Endothelial cell of umbilical vein (primary cell): Measurements from ENCODE around the gene PLCB4. TPM values are rescaled to one million over a fixed set of nuclear protein-coding genes. Genes with fewer than 3 reads are reported as not detected.

Source experiments
- BruUV-seq: library from RNA; stranded (reverse); fragments of 400-500 nt; replicated peaks from 2 replicates; lab custom pipeline; 2021; lab: Mats Ljungman, UMichigan
- CTCF ChIA-PET: fragments of 300-600, 350-600 bp; sonication (Branson Sonifier 250); formaldehyde crosslinking; loops from one replicate; lab custom pipeline; 2021; ENCODE audit warnings: antibody characterized with exemption, inconsistent platforms; lab: Charles Lee
- POLR2A ChIA-PET: fragments of 300-600, 350-600 bp; sonication (Branson Sonifier 250); formaldehyde crosslinking; loops from one replicate; lab custom pipeline; 2021; ENCODE audit warnings: antibody characterized with exemption, inconsistent platforms; lab: Charles Lee
- DNase-seq: peaks from one replicate; pipeline ENCODE4 v3.0.0-alpha.2; 2011; ENCODE audit warnings: low read depth, low spot score
- FAIRE-seq: peaks from 2 replicates; lab custom pipeline; 2011; peaks lifted over from hg19 to GRCh38; lab: Jason Lieb, UNC
- H2AFZ ChIP-seq: 2 replicates; pipeline ENCODE4 v1.6.0; 2012; ENCODE audit warnings: low read depth, low read length, control low read depth, inconsistent platforms
- H3K27ac ChIP-seq: 2 replicates; pipeline ENCODE4 v1.5.1; 2011; ENCODE audit warnings: low read depth, mild to moderate bottlenecking, control low read depth, low read length, moderate library complexity; ENCODE audit not compliant: insufficient read depth
- H3K27me3 ChIP-seq, 2 experiments: 2 replicates each; pipeline versions ENCODE4 v1.6.0 to v1.6.1; 2011; ENCODE audit warnings: low read length in 2 of 2, mixed read lengths in 1 of 2; ENCODE audit not compliant: control insufficient read depth in 2 of 2, insufficient read depth in 2 of 2
- H3K36me3 ChIP-seq, 2 experiments: 2 replicates in 1 of 2; 3 replicates in 1 of 2; pipeline ENCODE4 v1.5.1; 2011; ENCODE audit warnings: low read length in 2 of 2, mild to moderate bottlenecking in 1 of 2, moderate library complexity in 1 of 2; ENCODE audit not compliant: control insufficient read depth in 2 of 2, insufficient read depth in 2 of 2; ENCODE audit errors: extremely low read depth in 1 of 2
- H3K4me1 ChIP-seq: 3 replicates; pipeline ENCODE4 v1.5.1; 2011; ENCODE audit warnings: mild to moderate bottlenecking, low read length; ENCODE audit not compliant: control insufficient read depth, insufficient read depth; ENCODE audit errors: extremely low read depth
- H3K4me2 ChIP-seq: 2 replicates; pipeline ENCODE4 v1.6.1; 2011; ENCODE audit warnings: low read length, control low read depth, mixed read lengths; ENCODE audit not compliant: insufficient read depth
- H3K4me3 ChIP-seq, 3 experiments: fragments of 200-600 bp in 1 of 3; sonication (generic), shearing (Covaris generic) in 1 of 3; replicated peaks in 1 of 3; 2 replicates each; pipeline ENCODE4 v1.5.1; 2011 to 2016; ENCODE audit warnings: control low read depth in 3 of 3, low read length in 3 of 3, mild to moderate bottlenecking in 2 of 3, inconsistent platforms in 1 of 3, low read depth in 1 of 3, moderate library complexity in 1 of 3; ENCODE audit not compliant: insufficient read depth in 1 of 3
- H3K79me2 ChIP-seq: 2 replicates; pipeline ENCODE4 v1.6.0; 2012; ENCODE audit warnings: low read length, inconsistent platforms; ENCODE audit not compliant: control insufficient read depth, insufficient read depth
- H3K9ac ChIP-seq: replicated peaks from 2 replicates; pipeline ENCODE3; 2011; ENCODE audit warnings: low read length, control low read depth; ENCODE audit not compliant: insufficient read depth; ENCODE audit errors: extremely low read depth
- H3K9me1 ChIP-seq: replicated peaks from 3 replicates; pipeline ENCODE4 v1.6.0; 2011; ENCODE audit warnings: mild to moderate bottlenecking, low read length; ENCODE audit not compliant: control insufficient read depth, insufficient read depth; ENCODE audit errors: extremely low read depth
- H3K9me3 ChIP-seq: replicated peaks from 2 replicates; pipeline ENCODE4 v1.5.1; 2012; ENCODE audit warnings: low read length, inconsistent platforms; ENCODE audit not compliant: control insufficient read depth, insufficient read depth
- H4K20me1 ChIP-seq: replicated peaks from 2 replicates; pipeline ENCODE3; 2011; ENCODE audit warnings: mild to moderate bottlenecking, low read length; ENCODE audit not compliant: control insufficient read depth, insufficient read depth; ENCODE audit errors: extremely low read depth
- CTCF ChIP-seq, 2 donors: IDR thresholded peaks; 1 replicate in 1 of 2; 2 replicates in 1 of 2; pipeline ENCODE4 v1.5.1; 2011; ENCODE audit warnings: low read length in 2 of 2, mild to moderate bottlenecking in 2 of 2, moderate library complexity in 2 of 2, control low read depth in 1 of 2, inconsistent platforms in 1 of 2, low read depth in 1 of 2; ENCODE audit not compliant: insufficient read depth in 1 of 2; ENCODE audit errors: extremely low read depth in 1 of 2
- EZH2 ChIP-seq: IDR thresholded peaks from 2 replicates; pipeline ENCODE4 v1.6.1; 2012; ENCODE audit warnings: borderline replicate concordance, low read depth, mild to moderate bottlenecking, moderate library complexity, low read length, inconsistent platforms; ENCODE audit not compliant: severe bottlenecking
- FOS ChIP-seq: IDR thresholded peaks from 2 replicates; pipeline ENCODE4 v1.6.1; 2011; ENCODE audit warnings: mild to moderate bottlenecking, low read length, moderate library complexity, borderline replicate concordance; ENCODE audit not compliant: insufficient read depth
- GATA2 ChIP-seq: IDR thresholded peaks from 2 replicates; pipeline ENCODE4 v1.7.0; 2011; ENCODE audit warnings: low read depth, mild to moderate bottlenecking, moderate library complexity, mixed read lengths, low read length; ENCODE audit not compliant: insufficient read length, insufficient read depth
- JUN ChIP-seq: IDR thresholded peaks from 2 replicates; pipeline ENCODE4 v1.6.1; 2011; ENCODE audit warnings: borderline replicate concordance, low read depth; ENCODE audit not compliant: insufficient read length, insufficient read depth
- MYC ChIP-seq: IDR thresholded peaks from one replicate; pipeline ENCODE4 v1.6.1; 2011; ENCODE audit warnings: mild to moderate bottlenecking, low read depth, low read length
- POLR2A ChIP-seq: IDR thresholded peaks from 2 replicates; pipeline ENCODE4 v1.6.1; 2012; ENCODE audit warnings: low read depth, mild to moderate bottlenecking, control low read depth, low read length
- POLR2AphosphoS5 ChIP-seq: IDR thresholded peaks from 2 replicates; pipeline ENCODE4 v1.6.1; 2012; ENCODE audit warnings: low read depth, mild to moderate bottlenecking, control low read depth, low read length, moderate library complexity; ENCODE audit not compliant: insufficient read depth
- dilution Hi-C: fragments of 300-500 bp; cut with MboI; formaldehyde crosslinking; loops from one replicate; pipeline ENCODE4 v1.15.0; 2019; ENCODE audit warnings: low sequenced_read_pairs; ENCODE audit not compliant: extremely low pct_ligation_motif_present
- intact Hi-C: fragments of 100-400 bp; cut with micrococcal nuclease; formaldehyde crosslinking; loops from one replicate; pipeline ENCODE4 v1.10.0; 2022
- polyA plus RNA-seq, 4 experiments: library from polyadenylated mRNA; depleted of rRNA in 3 of 4; stranded (reverse) in 3 of 4; unstranded in 1 of 4; fragments of >200 nt; gene quantifications; 2 replicates each; pipeline versions ENCODE4 v1.2.1 to v1.2.3, GENCODE V29; 2011 to 2012; ENCODE audit warnings: missing spikeins in 1 of 4
- total RNA-seq: library from RNA; stranded (reverse); gene quantifications from 2 replicates; pipeline ENCODE4 v1.2.3, GENCODE V29; 2021
- TF ChIP-seq, protein P1 (sequence below): IDR thresholded peaks from 2 replicates; pipeline ENCODE4 v1.6.1; 2011; ENCODE audit not compliant: insufficient read depth, insufficient read length

Gene PLCB4
- total and polyA plus RNA-seq, 2 donors (not counting 3 experiments of a cell fraction or from before 2014, with no cell fraction given): 0.37 to 1.7 TPM

DNA sequence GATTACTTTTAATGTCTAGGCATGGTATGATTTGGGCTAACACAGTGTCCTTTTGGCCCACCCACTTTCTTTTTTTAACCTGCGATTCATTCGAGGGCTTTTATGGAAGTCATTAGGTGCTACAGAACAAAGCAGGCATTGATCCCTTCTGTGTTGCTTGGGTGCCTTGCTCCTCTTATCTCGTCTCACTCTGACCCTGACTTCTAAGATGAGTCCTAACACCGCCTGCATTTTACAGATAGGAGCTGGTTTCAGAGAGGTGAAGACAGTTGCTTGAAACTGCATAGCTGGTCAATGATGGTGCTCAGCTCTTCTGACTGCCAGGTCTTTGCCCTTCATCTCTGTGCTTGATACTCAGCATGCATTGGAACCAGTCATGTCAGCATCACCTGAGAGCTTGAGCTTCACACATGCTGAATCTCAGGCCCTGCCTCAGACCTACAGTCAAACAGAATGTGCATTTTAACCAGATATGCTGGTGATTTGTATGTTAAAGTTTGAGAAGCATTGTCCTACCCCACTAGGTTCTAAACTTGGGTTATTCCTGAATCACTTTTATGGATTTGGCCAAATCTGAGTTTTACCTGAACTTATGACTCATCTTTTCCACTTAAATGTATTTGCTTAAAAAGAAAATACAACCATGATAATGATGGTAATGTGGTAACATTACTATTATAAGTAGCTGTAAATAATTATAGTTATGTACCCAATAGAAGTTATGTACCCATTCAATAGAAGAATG, 142.3 kb downstream of the PLCB4 start:
- H3K4me3 ChIP-seq: no peak overlapping the region
- no peak overlapping the region for H3K4me2 ChIP-seq
- H3K9me1 ChIP-seq: no peaks in the 10 kb centered on the region
- dilution Hi-C loops: no loop called here
- H3K36me3 ChIP-seq: no peaks in the 10 kb centered on the region
- no peaks in the 10 kb centered on the region for H3K4me1 ChIP-seq
- H2AFZ ChIP-seq: no peak overlapping the region
- TF ChIP-seq GATA2: no peak
- DNase-seq (no peak), FAIRE-seq (no peak)
- H3K27ac ChIP-seq: no peak overlapping the region
- no peaks in the 10 kb centered on the region for H3K27me3 ChIP-seq
- no peaks in the 10 kb centered on the region for H3K9me3 ChIP-seq
- BruUV-seq: no TSS peak
- intact Hi-C loops: no loop called here
- H4K20me1 ChIP-seq: no peaks in the 10 kb centered on the region
- no peak overlapping the region for H3K9ac ChIP-seq
- POLR2A ChIA-PET: no interaction called here
- CTCF ChIA-PET: no interaction called here
- no peaks in the 10 kb centered on the region for H3K79me2 ChIP-seq

- DNase-seq (no peak), FAIRE-seq (no peak)
- Histone ChIP-seq H3K4me3 (no peak overlapping the region), H3K9me1 (no peaks in the 10 kb centered on the region), H3K4me1 (no peaks in the 10 kb centered on the region), H3K27me3 (no peaks in the 10 kb centered on the region), H3K79me2 (no peaks in the 10 kb centered on the region), H3K9me3 (no peaks in the 10 kb centered on the region), H3K36me3 (no peaks in the 10 kb centered on the region), H3K9ac (no peak overlapping the region), H4K20me1 (no peaks in the 10 kb centered on the region), H2AFZ (no peak overlapping the region), H3K4me2 (no peak overlapping the region), H3K27ac (no peak overlapping the region)
- dilution Hi-C loops: no loop called here
- TF ChIP-seq FOS: no peak
- no peak for TF ChIP-seq POLR2AphosphoS5
- no peak for TF ChIP-seq JUN
- no peak for TF ChIP-seq MYC
- no peak for TF ChIP-seq GATA2
- TF ChIP-seq, protein P1, sequence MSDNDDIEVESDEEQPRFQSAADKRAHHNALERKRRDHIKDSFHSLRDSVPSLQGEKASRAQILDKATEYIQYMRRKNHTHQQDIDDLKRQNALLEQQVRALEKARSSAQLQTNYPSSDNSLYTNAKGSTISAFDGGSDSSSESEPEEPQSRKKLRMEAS: no peak
- TF ChIP-seq CTCF (IDR thresholded peaks at IDR 0.05; ENCODE audit: extremely low read depth in 1 of 2, insufficient read depth in 1 of 2, low read depth in 1 of 2, low read length in 2 of 2): no peak
- no peak for TF ChIP-seq EZH2
- TF ChIP-seq POLR2A: no peak
- BruUV-seq: no TSS peak
- ChIA-PET CTCF (no interaction called here), POLR2A (no interaction called here)
- intact Hi-C loops: no loop called here
These were observed 143.8 kb downstream of the PLCB4 start for GRCh38 chr20:9212735-9213134.
